Right lobe of liver (tissue), 4 donors: ENCODE measurements around the gene GALNS.

ENCODE experiments used
- POLR2A ChIP-seq: fragments of 450-650 bp; IDR thresholded peaks from one replicate; pipeline ENCODE4 v1.6.1; 2017; ENCODE audit warnings: antibody characterized with exemption, mild to moderate bottlenecking
- TF ChIP-seq, protein P1 (sequence below), 4 donors: fragments of 200-600 bp in 3 of 4; fragments of 450-650 bp in 1 of 4; IDR thresholded peaks; one replicate each; pipeline versions ENCODE4 v1.5.1 to v1.8.0; 2016 to 2022; ENCODE audit warnings: antibody characterized with exemption in 4 of 4, mild to moderate bottlenecking in 2 of 4
- donor health status: DM: no; HTN: no; CAD: no.
- donor health status: DM: no; HTN: no; CAD: no.
- donor health status: DM: no; HTN: yes; CAD: no.

GRCh38 chr16:88769617-88770460, 86.9 kb downstream of the GALNS start:
- TF ChIP-seq, protein P1, sequence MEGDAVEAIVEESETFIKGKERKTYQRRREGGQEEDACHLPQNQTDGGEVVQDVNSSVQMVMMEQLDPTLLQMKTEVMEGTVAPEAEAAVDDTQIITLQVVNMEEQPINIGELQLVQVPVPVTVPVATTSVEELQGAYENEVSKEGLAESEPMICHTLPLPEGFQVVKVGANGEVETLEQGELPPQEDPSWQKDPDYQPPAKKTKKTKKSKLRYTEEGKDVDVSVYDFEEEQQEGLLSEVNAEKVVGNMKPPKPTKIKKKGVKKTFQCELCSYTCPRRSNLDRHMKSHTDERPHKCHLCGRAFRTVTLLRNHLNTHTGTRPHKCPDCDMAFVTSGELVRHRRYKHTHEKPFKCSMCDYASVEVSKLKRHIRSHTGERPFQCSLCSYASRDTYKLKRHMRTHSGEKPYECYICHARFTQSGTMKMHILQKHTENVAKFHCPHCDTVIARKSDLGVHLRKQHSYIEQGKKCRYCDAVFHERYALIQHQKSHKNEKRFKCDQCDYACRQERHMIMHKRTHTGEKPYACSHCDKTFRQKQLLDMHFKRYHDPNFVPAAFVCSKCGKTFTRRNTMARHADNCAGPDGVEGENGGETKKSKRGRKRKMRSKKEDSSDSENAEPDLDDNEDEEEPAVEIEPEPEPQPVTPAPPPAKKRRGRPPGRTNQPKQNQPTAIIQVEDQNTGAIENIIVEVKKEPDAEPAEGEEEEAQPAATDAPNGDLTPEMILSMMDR (IDR thresholded peaks at IDR 0.05): no peak
- no peak for TF ChIP-seq POLR2A
